HepG2 (cell line): ENCODE measurements around the gene RAB17. TPM values are rescaled to one million over a fixed set of nuclear protein-coding genes. Genes with fewer than 3 reads are reported as not detected.

Source experiments
- CEBPB ChIP-seq: IDR thresholded peaks from 2 replicates; pipeline ENCODE4 v1.6.1; 2011; ENCODE audit warnings: low read depth, low read length, improper control_type of control experiment, borderline replicate concordance
- CEBPZ ChIP-seq: IDR thresholded peaks from 2 replicates; pipeline ENCODE4 v1.6.1; 2012; ENCODE audit warnings: low read length, improper control_type of control experiment
- GLMP ChIP-seq: sonication (generic); formaldehyde crosslinking; IDR thresholded peaks from 2 replicates; pipeline ENCODE4 v1.9.0; 2021; ENCODE audit warnings: missing genetic modification reagents, mild to moderate bottlenecking, borderline replicate concordance
- HMGA1 ChIP-seq: sonication (generic); formaldehyde crosslinking; conservative IDR thresholded peaks from 2 replicates; pipeline ENCODE4 v1.4.0; 2020; ENCODE audit warnings: missing genetic modification reagents
- KDM5B ChIP-seq: sonication (generic); formaldehyde crosslinking; IDR thresholded peaks from 2 replicates; pipeline ENCODE4 v1.4.0; 2020; ENCODE audit warnings: missing genetic modification reagents, mild to moderate bottlenecking, borderline replicate concordance
- NFIC ChIP-seq: IDR thresholded peaks from 2 replicates; pipeline ENCODE4 v1.6.1; 2012; ENCODE audit warnings: mild to moderate bottlenecking, low read length, inconsistent platforms
- NKX3-1 ChIP-seq: sonication (generic); formaldehyde crosslinking; IDR thresholded peaks from 2 replicates; pipeline ENCODE4 v1.5.0; 2020; ENCODE audit warnings: missing genetic modification reagents
- PPARG ChIP-seq: conservative IDR thresholded peaks from 2 replicates; pipeline ENCODE4 v1.6.1; 2016; ENCODE audit warnings: missing biosample characterization, missing genetic modification reagents
- SIX4 ChIP-seq: sonication (generic); formaldehyde crosslinking; IDR thresholded peaks from 2 replicates; pipeline ENCODE4 v1.4.0; 2020; ENCODE audit warnings: missing genetic modification reagents
- SOX5 ChIP-seq: IDR thresholded peaks from 2 replicates; pipeline ENCODE4 v1.6.1; 2016; ENCODE audit warnings: borderline replicate concordance
- TP53 ChIP-seq: sonication (generic); formaldehyde crosslinking; conservative IDR thresholded peaks from 2 replicates; pipeline ENCODE4 v1.4.0; 2020; ENCODE audit warnings: missing genetic modification reagents
- ZNF567 ChIP-seq: sonication (generic); formaldehyde crosslinking; IDR thresholded peaks from 2 replicates; pipeline ENCODE4 v1.8.1; 2023; ENCODE audit warnings: mild to moderate bottlenecking, missing genetic modification reagents, borderline replicate concordance
- ZNF580 ChIP-seq: IDR thresholded peaks from 2 replicates; pipeline ENCODE4 v1.6.1; 2016; ENCODE audit warnings: low read depth, borderline replicate concordance
- ZNF792 ChIP-seq: IDR thresholded peaks from 2 replicates; pipeline ENCODE4 v1.6.1; 2016
- polyA plus RNA-seq, 8 experiments: library from polyadenylated mRNA; depleted of rRNA in 3 of 8; stranded (reverse) in 7 of 8; unstranded in 1 of 8; fragments of >200 nt; fragmentation: Illumina TruSeq in 4 of 8; extraction: Trizol in 4 of 8; gene quantifications; 2 replicates each; pipeline versions ENCODE4 v1.2.1 to v1.2.3, GENCODE V29; 2011 to 2016; ENCODE audit warnings: low read depth in 4 of 8, missing spikeins in 1 of 8, mixed read lengths in 1 of 8; ENCODE audit not compliant: insufficient read depth in 1 of 8
- total RNA-seq, 5 experiments: library from RNA; depleted of rRNA; stranded (reverse); fragments of >200 nt; fragmentation: Illumina TruSeq; extraction: Trizol; gene quantifications; 2 replicates each; pipeline ENCODE4 v1.2.3, GENCODE V29; 2016; ENCODE audit warnings: low read depth in 1 of 5
- TF ChIP-seq, protein P1 (sequence below): sonication (generic); formaldehyde crosslinking; IDR thresholded peaks from 2 replicates; pipeline ENCODE4 v1.4.0; 2020; ENCODE audit warnings: missing genetic modification reagents
- TF ChIP-seq, protein P2 (sequence below): sonication (generic); formaldehyde crosslinking; IDR thresholded peaks from 2 replicates; pipeline ENCODE4 v1.4.0; 2020; ENCODE audit warnings: low read depth, mild to moderate bottlenecking, missing genetic modification reagents
- TF ChIP-seq, protein P3 (sequence below): sonication (generic); formaldehyde crosslinking; IDR thresholded peaks from 2 replicates; pipeline ENCODE4 v1.8.0; 2022; ENCODE audit warnings: mild to moderate bottlenecking, missing genetic modification reagents, borderline replicate concordance
- TF ChIP-seq, protein P4 (sequence below): sonication (generic); formaldehyde crosslinking; conservative IDR thresholded peaks from 2 replicates; pipeline ENCODE4 v1.8.0; 2022; ENCODE audit warnings: missing genetic modification reagents

The RAB17 gene
- total and polyA plus RNA-seq, 2 of the 13 experiments (the other 11 are each of a cell fraction or from before 2014, with no cell fraction given), result 68.0 to 124 TPM

DNA sequence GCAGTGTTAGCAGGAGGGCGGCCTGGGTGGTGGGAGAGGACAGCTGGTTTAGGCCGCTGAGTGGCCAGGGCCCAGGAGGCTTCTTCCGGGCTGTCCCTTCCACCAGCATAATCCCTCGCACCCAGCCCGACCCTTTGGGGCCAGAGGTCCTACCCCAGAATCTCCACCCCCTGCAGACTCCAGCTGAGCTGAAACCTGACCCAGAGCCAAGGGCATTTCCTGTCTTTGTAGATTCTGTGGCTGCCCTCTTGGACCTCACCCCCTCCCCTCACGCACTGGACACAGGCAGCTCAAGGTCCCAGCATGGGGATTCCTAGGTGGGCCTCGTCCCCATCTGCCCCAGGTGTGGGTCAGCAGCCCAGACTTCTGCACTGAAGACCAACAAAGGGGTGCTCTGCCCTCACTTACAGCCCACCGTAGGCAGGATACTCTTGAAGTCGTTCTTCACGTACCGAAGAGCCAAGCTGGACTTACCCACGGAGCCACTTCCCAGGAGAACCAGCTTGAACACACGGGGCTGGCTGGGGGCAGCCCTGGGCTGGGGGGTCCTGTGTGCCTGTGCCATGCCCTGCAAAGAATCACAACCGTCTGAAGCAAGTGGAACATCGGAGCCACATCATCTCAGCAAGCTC lies 4.8 kb downstream of the RAB17 start (continued):
- TF ChIP-seq CEBPZ, result no peak
- no peak for TF ChIP-seq CEBPB
- peak; percentile 87; the same call in 1 of the 2 replicates for TF ChIP-seq ZNF580 (CRISPR knock-in tag)
- TF ChIP-seq, protein P1, sequence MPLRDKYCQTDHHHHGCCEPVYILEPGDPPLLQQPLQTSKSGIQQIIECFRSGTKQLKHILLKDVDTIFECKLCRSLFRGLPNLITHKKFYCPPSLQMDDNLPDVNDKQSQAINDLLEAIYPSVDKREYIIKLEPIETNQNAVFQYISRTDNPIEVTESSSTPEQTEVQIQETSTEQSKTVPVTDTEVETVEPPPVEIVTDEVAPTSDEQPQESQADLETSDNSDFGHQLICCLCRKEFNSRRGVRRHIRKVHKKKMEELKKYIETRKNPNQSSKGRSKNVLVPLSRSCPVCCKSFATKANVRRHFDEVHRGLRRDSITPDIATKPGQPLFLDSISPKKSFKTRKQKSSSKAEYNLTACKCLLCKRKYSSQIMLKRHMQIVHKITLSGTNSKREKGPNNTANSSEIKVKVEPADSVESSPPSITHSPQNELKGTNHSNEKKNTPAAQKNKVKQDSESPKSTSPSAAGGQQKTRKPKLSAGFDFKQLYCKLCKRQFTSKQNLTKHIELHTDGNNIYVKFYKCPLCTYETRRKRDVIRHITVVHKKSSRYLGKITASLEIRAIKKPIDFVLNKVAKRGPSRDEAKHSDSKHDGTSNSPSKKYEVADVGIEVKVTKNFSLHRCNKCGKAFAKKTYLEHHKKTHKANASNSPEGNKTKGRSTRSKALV (CRISPR knock-in tag), result peak; percentile 72
- TF ChIP-seq, protein P2, sequence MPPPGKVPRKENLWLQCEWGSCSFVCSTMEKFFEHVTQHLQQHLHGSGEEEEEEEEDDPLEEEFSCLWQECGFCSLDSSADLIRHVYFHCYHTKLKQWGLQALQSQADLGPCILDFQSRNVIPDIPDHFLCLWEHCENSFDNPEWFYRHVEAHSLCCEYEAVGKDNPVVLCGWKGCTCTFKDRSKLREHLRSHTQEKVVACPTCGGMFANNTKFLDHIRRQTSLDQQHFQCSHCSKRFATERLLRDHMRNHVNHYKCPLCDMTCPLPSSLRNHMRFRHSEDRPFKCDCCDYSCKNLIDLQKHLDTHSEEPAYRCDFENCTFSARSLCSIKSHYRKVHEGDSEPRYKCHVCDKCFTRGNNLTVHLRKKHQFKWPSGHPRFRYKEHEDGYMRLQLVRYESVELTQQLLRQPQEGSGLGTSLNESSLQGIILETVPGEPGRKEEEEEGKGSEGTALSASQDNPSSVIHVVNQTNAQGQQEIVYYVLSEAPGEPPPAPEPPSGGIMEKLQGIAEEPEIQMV (CRISPR knock-in tag), result peak; percentile 69; the same call in 1 of the 2 replicates
- TF ChIP-seq SIX4, result peak; percentile 100
- TF ChIP-seq ZNF792 (CRISPR knock-in tag), result peak; percentile 51; the same call in 1 of the 2 replicates
- no peak for TF ChIP-seq TP53 (CRISPR knock-in tag)
- TF ChIP-seq PPARG (CRISPR knock-in tag), result peak; percentile 84
- TF ChIP-seq NFIC, result no peak
- TF ChIP-seq GLMP (CRISPR knock-in tag), result no peak
- peak; percentile 87; the same call in 1 of the 2 replicates for TF ChIP-seq ZNF567 (CRISPR knock-in tag)
- TF ChIP-seq, protein P3, sequence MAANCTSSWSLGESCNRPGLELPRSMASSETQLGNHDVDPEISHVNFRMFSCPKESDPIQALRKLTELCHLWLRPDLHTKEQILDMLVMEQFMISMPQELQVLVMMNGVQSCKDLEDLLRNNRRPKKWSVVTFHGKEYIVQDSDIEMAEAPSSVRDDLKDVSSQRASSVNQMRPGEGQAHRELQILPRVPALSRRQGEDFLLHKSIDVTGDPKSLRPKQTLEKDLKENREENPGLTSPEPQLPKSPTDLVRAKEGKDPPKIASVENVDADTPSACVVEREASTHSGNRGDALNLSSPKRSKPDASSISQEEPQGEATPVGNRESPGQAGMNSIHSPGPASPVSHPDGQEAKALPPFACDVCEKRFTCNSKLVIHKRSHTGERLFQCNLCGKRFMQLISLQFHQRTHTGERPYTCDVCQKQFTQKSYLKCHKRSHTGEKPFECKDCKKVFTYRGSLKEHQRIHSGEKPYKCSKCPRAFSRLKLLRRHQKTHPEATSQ, result no peak
- TF ChIP-seq, protein P4, sequence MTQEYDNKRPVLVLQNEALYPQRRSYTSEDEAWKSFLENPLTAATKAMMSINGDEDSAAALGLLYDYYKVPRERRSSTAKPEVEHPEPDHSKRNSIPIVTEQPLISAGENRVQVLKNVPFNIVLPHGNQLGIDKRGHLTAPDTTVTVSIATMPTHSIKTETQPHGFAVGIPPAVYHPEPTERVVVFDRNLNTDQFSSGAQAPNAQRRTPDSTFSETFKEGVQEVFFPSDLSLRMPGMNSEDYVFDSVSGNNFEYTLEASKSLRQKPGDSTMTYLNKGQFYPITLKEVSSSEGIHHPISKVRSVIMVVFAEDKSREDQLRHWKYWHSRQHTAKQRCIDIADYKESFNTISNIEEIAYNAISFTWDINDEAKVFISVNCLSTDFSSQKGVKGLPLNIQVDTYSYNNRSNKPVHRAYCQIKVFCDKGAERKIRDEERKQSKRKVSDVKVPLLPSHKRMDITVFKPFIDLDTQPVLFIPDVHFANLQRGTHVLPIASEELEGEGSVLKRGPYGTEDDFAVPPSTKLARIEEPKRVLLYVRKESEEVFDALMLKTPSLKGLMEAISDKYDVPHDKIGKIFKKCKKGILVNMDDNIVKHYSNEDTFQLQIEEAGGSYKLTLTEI (CRISPR knock-in tag), result no peak
- peak; percentile 71; the same call in 1 of the 2 replicates for TF ChIP-seq NKX3-1
- TF ChIP-seq SOX5 (CRISPR knock-in tag), result peak; percentile 89
- TF ChIP-seq KDM5B (CRISPR knock-in tag), result peak; percentile 90; the same call in 1 of the 2 replicates
- TF ChIP-seq HMGA1 (CRISPR knock-in tag), result no peak
